Dendritic cell treated with granulocyte-macrophage colony-stimulating factor and Interleukin-4, amounts not matched to agents 40 ng/mL and 50 ng/mL, for 4 days (primary cell): Measurements from ENCODE around the gene KRTAP2-4.
"Not testable (repeated sequence)": the region's sequence is repeated elsewhere in the genome, so short reads cannot be mapped to it uniquely, and the experiment has no call there.

Experiments
- H3K27ac Mint-ChIP-seq: one replicate; pipeline ENCODE4 v1.8.0; 2022; ENCODE audit warnings: mild to moderate bottlenecking, mixed read lengths
- H3K27me3 Mint-ChIP-seq: one replicate; pipeline ENCODE4 v1.8.0; 2022; ENCODE audit warnings: mild to moderate bottlenecking, mixed read lengths
- H3K36me3 Mint-ChIP-seq: one replicate; pipeline ENCODE4 v1.8.0; 2022; ENCODE audit warnings: low read depth, mixed read lengths
- H3K4me1 Mint-ChIP-seq: one replicate; pipeline ENCODE4 v1.8.0; 2022; ENCODE audit warnings: low read depth, mixed read lengths
- H3K4me3 Mint-ChIP-seq: one replicate; pipeline ENCODE4 v1.8.0; 2022; ENCODE audit warnings: mild to moderate bottlenecking, moderate library complexity, mixed read lengths
- H3K9me3 Mint-ChIP-seq: one replicate; pipeline ENCODE4 v1.8.0; 2022; ENCODE audit warnings: mixed read lengths
- intact Hi-C: fragments of 100-400 bp; cut with micrococcal nuclease; formaldehyde crosslinking; loops from one replicate; pipeline ENCODE4 v1.15.0; 2022

Gene KRTAP2-4

DNA sequence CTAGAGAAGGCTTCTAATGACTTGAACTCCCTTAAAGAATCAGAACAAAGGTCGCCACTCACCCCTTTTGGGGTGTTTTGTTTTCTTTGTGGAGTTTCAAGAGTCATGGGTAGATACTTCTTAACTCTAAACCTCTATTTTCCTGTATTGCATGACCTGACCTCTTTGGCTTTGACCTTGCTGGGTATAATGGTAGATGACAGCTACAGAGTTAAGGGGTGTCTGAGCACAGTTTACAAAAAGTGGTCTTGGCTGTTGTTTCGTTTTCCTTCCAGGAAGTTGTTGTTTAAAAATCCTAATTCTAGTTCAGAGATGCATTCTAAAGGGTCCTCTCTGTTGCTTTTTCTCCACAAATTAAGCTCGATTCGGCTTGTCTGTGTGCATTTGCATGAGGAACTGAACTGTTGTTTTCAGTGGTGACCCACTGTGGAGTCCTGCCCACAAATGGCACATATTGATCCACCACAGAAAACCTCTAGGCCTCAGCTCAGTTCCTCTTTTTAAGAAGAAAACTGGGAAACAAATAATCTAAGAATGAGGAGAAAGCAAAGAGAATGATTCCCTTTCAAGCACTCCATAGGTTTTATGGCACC is 23.2 kb upstream of the KRTAP2-4 start:
- H3K4me1 Mint-ChIP-seq, intact Hi-C loops, H3K4me3 Mint-ChIP-seq, H3K9me3 Mint-ChIP-seq, H3K27me3 Mint-ChIP-seq, H3K27ac Mint-ChIP-seq, H3K36me3 Mint-ChIP-seq: not testable (repeated sequence)

DNA sequence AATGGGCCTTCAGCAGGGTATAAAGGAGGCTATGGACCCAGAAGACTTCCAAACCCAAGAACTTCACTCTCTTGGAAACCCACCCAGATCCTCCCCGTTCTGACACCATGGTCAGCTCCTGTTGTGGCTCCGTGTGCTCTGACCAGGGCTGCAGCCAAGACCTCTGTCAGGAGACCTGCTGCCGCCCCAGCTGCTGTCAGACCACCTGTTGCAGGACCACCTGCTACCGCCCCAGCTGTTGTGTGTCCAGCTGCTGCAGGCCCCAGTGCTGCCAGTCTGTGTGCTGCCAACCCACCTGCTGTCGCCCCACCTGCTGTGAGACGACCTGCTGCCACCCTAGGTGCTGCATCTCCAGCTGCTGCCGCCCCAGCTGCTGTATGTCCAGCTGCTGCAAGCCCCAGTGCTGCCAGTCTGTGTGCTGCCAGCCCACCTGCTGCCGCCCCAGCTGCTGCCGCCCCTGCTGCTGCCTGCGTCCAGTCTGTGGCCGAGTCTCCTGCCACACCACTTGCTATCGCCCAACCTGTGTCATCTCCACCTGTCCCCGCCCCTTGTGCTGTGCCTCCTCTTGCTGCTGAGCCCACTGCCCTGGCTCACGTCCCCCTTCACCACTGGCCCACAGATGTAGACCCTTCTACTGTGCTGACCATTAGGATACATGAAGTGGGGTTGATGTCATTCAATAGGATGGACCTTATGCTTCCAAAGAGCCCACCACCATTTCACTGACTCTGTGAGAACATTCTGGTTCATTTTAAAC is 18.6 kb upstream of the KRTAP2-4 start, which contains the start of gene KRTAP4-7:
Gene KRTAP4-7, plus strand, starts transcription at position 51 of the 757 bp plus-strand sequence. Its CDS starts 57 bp downstream, at position 108.
- H3K27me3 Mint-ChIP-seq, H3K4me3 Mint-ChIP-seq, H3K27ac Mint-ChIP-seq, intact Hi-C loops, H3K36me3 Mint-ChIP-seq, H3K9me3 Mint-ChIP-seq, H3K4me1 Mint-ChIP-seq: not testable (repeated sequence)

- H3K27me3 Mint-ChIP-seq, intact Hi-C loops, H3K27ac Mint-ChIP-seq, H3K36me3 Mint-ChIP-seq, H3K4me1 Mint-ChIP-seq, H3K4me3 Mint-ChIP-seq, H3K9me3 Mint-ChIP-seq: not testable (repeated sequence)
Observed at GRCh38 chr17:41083427-41083826, 17.7 kb upstream of the KRTAP2-4 start.

- no peaks in the 10 kb centered on the region for H3K9me3 Mint-ChIP-seq
- intact Hi-C loops, result no loop called here
- H3K4me1 Mint-ChIP-seq, result no peaks in the 10 kb centered on the region
Observed at GRCh38 chr17:41082626-41083025, 16.9 kb upstream of the KRTAP2-4 start.

GRCh38 chr17:41076788-41077187 is 11.1 kb upstream of the KRTAP2-4 start:
- Mint-ChIP-seq H3K9me3 (peaks cover 12% of the 10 kb centered on the region), H3K4me1 (no peaks in the 10 kb centered on the region), H3K27ac (no peak overlapping the region), H3K27me3 (peaks cover 3% of the 10 kb centered on the region), H3K4me3 (no peak overlapping the region), H3K36me3 (no peaks in the 10 kb centered on the region)
- intact Hi-C loops, result no loop called here

More at GRCh38 chr17:41082626-41083025, 16.9 kb upstream of the KRTAP2-4 start:
- H3K4me3 Mint-ChIP-seq, result no peak overlapping the region
- H3K27me3 Mint-ChIP-seq, result peaks cover 4% of the 10 kb centered on the region
- H3K27ac Mint-ChIP-seq, result no peak overlapping the region
- H3K36me3 Mint-ChIP-seq, result no peaks in the 10 kb centered on the region

GRCh38 chr17:41073676-41074075 is 8.0 kb upstream of the KRTAP2-4 start:
- Mint-ChIP-seq H3K27me3 (peaks cover 3% of the 10 kb centered on the region), H3K9me3 (peaks cover 12% of the 10 kb centered on the region), H3K36me3 (no peaks in the 10 kb centered on the region), H3K4me1 (no peaks in the 10 kb centered on the region), H3K27ac (no peak overlapping the region), H3K4me3 (no peak overlapping the region)
- intact Hi-C loops, result no loop called here

DNA sequence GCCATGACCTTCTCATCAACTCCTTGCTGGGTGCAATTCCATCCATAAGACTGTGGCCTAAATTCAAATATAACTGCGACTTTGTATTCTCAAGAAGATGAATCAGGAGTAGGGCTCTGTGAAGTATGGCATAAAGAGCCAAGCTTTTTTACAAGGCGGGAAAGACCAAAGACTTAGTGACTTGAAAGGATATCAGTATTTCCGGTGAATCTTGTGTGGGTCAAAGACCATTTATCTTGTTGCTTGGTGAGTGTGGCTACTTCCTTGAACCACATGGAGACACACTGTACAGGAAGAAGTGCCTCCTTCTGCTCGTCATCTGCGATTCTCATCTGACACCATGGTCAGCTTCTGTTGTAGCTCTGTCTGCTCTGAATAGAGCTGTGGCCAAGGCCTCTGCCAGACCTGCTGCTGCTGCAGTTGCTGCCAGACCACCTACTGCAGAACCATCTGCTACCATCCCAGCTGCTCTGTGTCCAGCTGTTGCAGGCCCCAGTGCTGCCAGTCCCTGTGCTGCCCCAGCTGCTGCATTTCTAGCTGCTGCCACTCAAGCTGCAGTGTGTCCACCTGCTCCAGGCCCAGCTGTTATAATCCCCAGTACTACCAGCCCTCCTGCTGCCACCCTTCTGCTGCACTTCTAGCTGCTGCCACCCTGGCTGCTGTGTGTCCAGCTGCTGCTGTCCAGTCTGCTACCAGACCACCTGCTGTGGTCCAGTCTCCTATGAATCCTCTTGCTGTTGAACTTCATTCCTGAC is 6.1 kb upstream of the KRTAP2-4 start:
- Mint-ChIP-seq H3K9me3 (peaks cover 7% of the 10 kb centered on the region), H3K4me3 (no peak overlapping the region), H3K27ac (no peak overlapping the region), H3K36me3 (no peaks in the 10 kb centered on the region), H3K4me1 (no peaks in the 10 kb centered on the region), H3K27me3 (peaks cover 3% of the 10 kb centered on the region)
- intact Hi-C loops, result no loop called here

DNA sequence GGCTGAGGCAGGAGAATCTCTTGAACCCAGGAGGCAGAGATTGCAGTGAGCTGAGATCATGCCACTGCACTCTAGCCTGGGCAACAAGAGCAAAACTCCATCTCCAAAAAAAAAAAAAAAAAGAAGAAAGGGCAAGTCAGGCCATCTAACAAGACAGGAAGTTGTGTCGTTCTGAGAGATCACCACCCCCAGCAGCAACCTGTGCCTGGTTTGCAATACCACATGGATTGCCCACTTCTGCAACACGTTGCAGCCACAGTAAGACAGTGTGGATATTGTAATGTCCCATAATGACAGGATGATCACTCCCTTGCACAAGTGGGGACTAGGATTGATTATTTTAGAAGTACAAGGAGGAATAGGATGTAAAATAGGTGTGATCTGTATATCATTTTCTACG is 3.4 kb upstream of the KRTAP2-4 start:
- H3K4me3 Mint-ChIP-seq, result no peak overlapping the region
- intact Hi-C loops, result no loop called here
- H3K4me1 Mint-ChIP-seq, result no peaks in the 10 kb centered on the region
- no peaks in the 10 kb centered on the region for H3K27me3 Mint-ChIP-seq
- H3K36me3 Mint-ChIP-seq, result no peaks in the 10 kb centered on the region
- no peaks in the 10 kb centered on the region for H3K9me3 Mint-ChIP-seq
- H3K27ac Mint-ChIP-seq, result no peak overlapping the region

- H3K27ac Mint-ChIP-seq, result no peak overlapping the region
- peaks cover 3% of the 10 kb centered on the region for H3K27me3 Mint-ChIP-seq
- intact Hi-C loops, result no loop called here
- no peaks in the 10 kb centered on the region for H3K36me3 Mint-ChIP-seq
- H3K4me1 Mint-ChIP-seq, result no peaks in the 10 kb centered on the region
- no peak overlapping the region for H3K4me3 Mint-ChIP-seq
- no peaks in the 10 kb centered on the region for H3K9me3 Mint-ChIP-seq
Observed at GRCh38 chr17:41067281-41067680, 1.6 kb upstream of the KRTAP2-4 start.

DNA sequence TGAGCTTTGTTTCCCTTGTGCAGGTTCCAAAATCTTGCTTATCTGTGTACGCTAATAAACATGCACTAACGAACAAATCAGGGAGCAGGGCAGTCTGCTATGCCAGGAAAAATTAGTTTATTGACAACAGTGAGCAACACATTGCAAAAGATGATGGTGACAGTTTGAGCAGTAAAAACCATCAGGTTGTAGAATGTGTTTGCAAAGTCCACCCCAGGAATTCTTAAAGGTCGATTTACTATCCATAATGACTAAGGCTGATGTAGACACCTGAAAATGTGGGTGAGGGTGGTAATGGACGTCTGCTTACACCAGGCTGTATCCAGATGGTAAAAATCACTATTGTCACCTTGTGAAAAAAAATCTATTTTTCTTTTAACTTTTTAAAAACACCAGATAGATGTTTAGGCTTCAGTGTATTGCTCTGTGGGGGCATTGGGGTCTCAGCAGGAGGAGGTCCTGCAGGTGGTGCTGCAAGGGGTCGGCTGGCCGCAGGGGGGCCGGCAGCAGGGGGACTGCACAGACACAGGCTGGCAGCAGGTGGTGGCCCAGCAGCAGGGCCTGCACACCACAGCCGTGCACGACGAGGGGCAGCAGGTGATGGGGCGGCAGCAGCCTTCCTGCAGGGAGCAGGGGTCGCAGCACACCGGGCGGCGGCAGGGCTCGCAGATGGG is 526 bp downstream of the KRTAP2-4 start:
- H3K27me3 Mint-ChIP-seq, result peaks cover 14% of the 10 kb centered on the region
- H3K4me3 Mint-ChIP-seq, H3K27ac Mint-ChIP-seq, H3K4me1 Mint-ChIP-seq, H3K9me3 Mint-ChIP-seq, intact Hi-C loops, H3K36me3 Mint-ChIP-seq: not testable (repeated sequence)

DNA sequence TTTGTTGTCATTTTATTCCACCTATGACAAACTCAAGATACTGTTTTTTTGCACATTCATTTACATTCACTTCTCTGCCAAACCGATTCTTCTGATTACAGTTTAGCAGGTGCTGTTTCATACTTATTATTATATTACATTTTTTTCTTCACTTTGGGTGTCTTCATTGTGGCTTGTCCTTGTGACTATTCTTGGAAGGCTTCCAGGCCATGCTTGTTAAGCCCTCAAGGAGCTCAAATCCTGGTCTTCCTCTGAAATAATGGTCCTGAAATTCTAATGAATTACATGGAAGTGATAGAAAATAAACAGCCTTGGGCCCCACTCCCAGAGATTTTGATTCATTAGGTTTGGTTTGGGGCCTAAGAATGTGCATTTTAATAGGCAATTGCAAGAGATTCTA is 1.4 kb downstream of the KRTAP2-4 start:
- Mint-ChIP-seq H3K9me3 (no peaks in the 10 kb centered on the region), H3K4me3 (no peak overlapping the region), H3K27me3 (peaks cover 21% of the 10 kb centered on the region), H3K4me1 (no peaks in the 10 kb centered on the region), H3K36me3 (no peaks in the 10 kb centered on the region), H3K27ac (no peak overlapping the region)
- intact Hi-C loops, result no loop called here

GRCh38 chr17:41063449-41063848 is 2.2 kb downstream of the KRTAP2-4 start:
- intact Hi-C loops, result no loop called here
- H3K36me3 Mint-ChIP-seq, result no peaks in the 10 kb centered on the region
- no peak overlapping the region for H3K27ac Mint-ChIP-seq

GRCh38 chr17:41061964-41062363 is 3.7 kb downstream of the KRTAP2-4 start:
- no peaks in the 10 kb centered on the region for H3K9me3 Mint-ChIP-seq
- H3K36me3 Mint-ChIP-seq, result no peaks in the 10 kb centered on the region
- no peak overlapping the region for H3K27ac Mint-ChIP-seq
- H3K4me1 Mint-ChIP-seq, result no peaks in the 10 kb centered on the region
- H3K27me3 Mint-ChIP-seq, result peaks cover 31% of the 10 kb centered on the region
- intact Hi-C loops, result no loop called here
- H3K4me3 Mint-ChIP-seq, result no peak overlapping the region

More at GRCh38 chr17:41063449-41063848, 2.2 kb downstream of the KRTAP2-4 start:
- peaks cover 27% of the 10 kb centered on the region for H3K27me3 Mint-ChIP-seq
- no peaks in the 10 kb centered on the region for H3K4me1 Mint-ChIP-seq
- no peak overlapping the region for H3K4me3 Mint-ChIP-seq
- H3K9me3 Mint-ChIP-seq, result no peaks in the 10 kb centered on the region
